ENCODE results near the gene SNRNP48.

Gene SNRNP48

DNA sequence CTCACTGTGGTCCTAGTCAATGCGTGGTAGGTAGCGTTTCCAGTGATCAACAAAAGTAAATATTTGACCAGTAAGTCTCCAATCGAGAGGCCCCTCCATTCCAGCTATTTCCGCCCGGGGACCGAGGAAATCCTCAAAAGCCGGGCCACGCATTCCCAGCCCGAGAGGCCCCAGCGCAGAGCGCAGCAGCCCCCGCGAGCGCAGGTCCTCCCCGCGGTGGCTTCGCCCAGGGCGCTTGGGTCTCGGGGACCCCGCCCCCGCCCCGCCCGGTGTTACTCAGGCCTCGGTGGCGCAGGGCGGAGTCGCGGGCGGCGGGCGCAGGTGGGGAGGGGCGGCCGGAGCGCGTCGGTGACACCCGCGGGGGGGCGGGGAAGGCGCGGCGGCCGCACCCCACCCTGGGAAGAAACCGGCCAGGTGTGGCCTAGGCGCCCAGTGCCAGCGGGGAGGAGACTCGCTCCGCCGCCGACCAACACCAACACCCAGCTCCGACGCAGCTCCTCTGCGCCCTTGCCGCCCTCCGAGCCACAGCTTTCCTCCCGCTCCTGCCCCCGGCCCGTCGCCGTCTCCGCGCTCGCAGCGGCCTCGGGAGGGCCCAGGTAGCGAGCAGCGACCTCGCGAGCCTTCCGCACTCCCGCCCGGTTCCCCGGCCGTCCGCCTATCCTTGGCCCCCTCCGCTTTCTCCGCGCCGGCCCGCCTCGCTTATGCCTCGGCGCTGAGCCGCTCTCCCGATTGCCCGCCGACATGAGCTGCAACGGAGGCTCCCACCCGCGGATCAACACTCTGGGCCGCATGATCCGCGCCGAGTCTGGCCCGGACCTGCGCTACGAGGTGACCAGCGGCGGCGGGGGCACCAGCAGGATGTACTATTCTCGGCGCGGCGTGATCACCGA is 48.6 kb upstream of the SNRNP48 start, which contains the start of gene DSP (continued):
- TF ChIP-seq, protein P1, sequence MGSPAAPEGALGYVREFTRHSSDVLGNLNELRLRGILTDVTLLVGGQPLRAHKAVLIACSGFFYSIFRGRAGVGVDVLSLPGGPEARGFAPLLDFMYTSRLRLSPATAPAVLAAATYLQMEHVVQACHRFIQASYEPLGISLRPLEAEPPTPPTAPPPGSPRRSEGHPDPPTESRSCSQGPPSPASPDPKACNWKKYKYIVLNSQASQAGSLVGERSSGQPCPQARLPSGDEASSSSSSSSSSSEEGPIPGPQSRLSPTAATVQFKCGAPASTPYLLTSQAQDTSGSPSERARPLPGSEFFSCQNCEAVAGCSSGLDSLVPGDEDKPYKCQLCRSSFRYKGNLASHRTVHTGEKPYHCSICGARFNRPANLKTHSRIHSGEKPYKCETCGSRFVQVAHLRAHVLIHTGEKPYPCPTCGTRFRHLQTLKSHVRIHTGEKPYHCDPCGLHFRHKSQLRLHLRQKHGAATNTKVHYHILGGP (tag by site-specific recombination; IDR thresholded peaks at IDR 0.05): peak; percentile 96
- TF ChIP-seq, protein P2, sequence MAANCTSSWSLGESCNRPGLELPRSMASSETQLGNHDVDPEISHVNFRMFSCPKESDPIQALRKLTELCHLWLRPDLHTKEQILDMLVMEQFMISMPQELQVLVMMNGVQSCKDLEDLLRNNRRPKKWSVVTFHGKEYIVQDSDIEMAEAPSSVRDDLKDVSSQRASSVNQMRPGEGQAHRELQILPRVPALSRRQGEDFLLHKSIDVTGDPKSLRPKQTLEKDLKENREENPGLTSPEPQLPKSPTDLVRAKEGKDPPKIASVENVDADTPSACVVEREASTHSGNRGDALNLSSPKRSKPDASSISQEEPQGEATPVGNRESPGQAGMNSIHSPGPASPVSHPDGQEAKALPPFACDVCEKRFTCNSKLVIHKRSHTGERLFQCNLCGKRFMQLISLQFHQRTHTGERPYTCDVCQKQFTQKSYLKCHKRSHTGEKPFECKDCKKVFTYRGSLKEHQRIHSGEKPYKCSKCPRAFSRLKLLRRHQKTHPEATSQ (tag by site-specific recombination; IDR thresholded peaks at IDR 0.05): peak; percentile 96
- 0 out of 2 replicates have a peak, but pooled peaks have one; percentile 62 for TF ChIP-seq ZNF561 (tag by site-specific recombination; IDR thresholded peaks at IDR 0.05; ENCODE audit: borderline replicate concordance)
- TF ChIP-seq ZNF433 (tag by site-specific recombination; IDR thresholded peaks at IDR 0.05; ENCODE audit: low read depth): no peak
- peak; percentile 88 for TF ChIP-seq ZNF2 (tag by site-specific recombination; IDR thresholded peaks at IDR 0.05)
- peak; percentile 35; the same call in 1 of the 2 replicates for TF ChIP-seq MYNN (tag by site-specific recombination; IDR thresholded peaks at IDR 0.05; ENCODE audit: borderline replicate concordance)
- peak; percentile 37 for TF ChIP-seq ZBTB48 (tag by site-specific recombination; IDR thresholded peaks at IDR 0.05)
- TF ChIP-seq ZBTB20 (tag by site-specific recombination; IDR thresholded peaks at IDR 0.05): peak; percentile 92
- TF ChIP-seq EGR2 (tag by site-specific recombination; IDR thresholded peaks at IDR 0.05; ENCODE audit: low read depth): peak; percentile 18
- TF ChIP-seq, protein P3, sequence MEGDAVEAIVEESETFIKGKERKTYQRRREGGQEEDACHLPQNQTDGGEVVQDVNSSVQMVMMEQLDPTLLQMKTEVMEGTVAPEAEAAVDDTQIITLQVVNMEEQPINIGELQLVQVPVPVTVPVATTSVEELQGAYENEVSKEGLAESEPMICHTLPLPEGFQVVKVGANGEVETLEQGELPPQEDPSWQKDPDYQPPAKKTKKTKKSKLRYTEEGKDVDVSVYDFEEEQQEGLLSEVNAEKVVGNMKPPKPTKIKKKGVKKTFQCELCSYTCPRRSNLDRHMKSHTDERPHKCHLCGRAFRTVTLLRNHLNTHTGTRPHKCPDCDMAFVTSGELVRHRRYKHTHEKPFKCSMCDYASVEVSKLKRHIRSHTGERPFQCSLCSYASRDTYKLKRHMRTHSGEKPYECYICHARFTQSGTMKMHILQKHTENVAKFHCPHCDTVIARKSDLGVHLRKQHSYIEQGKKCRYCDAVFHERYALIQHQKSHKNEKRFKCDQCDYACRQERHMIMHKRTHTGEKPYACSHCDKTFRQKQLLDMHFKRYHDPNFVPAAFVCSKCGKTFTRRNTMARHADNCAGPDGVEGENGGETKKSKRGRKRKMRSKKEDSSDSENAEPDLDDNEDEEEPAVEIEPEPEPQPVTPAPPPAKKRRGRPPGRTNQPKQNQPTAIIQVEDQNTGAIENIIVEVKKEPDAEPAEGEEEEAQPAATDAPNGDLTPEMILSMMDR (tag by site-specific recombination; IDR thresholded peaks at IDR 0.05): peak; percentile 77
- peak; percentile 97 for TF ChIP-seq ZBTB8A (tag by site-specific recombination; IDR thresholded peaks at IDR 0.05)
- peak; percentile 10; the same call in 1 of the 2 replicates for TF ChIP-seq ZNF133 (tag by site-specific recombination; IDR thresholded peaks at IDR 0.05)
- TF ChIP-seq HOXA7 (CRISPR knock-in tag; IDR thresholded peaks at IDR 0.05; ENCODE audit: borderline replicate concordance): no peak
- no peak for TF ChIP-seq SALL2 (tag by site-specific recombination; IDR thresholded peaks at IDR 0.05; ENCODE audit: borderline replicate concordance)
- peak; percentile 45; the same call in 1 of the 2 replicates for TF ChIP-seq ZXDB (tag by site-specific recombination; IDR thresholded peaks at IDR 0.05)
- peak; percentile 57; the same call in 1 of the 2 replicates for TF ChIP-seq ZNF792 (tag by site-specific recombination; IDR thresholded peaks at IDR 0.05)
- TF ChIP-seq, protein P4, sequence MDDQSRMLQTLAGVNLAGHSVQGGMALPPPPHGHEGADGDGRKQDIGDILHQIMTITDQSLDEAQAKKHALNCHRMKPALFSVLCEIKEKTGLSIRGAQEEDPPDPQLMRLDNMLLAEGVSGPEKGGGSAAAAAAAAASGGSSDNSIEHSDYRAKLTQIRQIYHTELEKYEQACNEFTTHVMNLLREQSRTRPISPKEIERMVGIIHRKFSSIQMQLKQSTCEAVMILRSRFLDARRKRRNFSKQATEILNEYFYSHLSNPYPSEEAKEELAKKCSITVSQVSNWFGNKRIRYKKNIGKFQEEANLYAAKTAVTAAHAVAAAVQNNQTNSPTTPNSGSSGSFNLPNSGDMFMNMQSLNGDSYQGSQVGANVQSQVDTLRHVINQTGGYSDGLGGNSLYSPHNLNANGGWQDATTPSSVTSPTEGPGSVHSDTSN (CRISPR knock-in tag; IDR thresholded peaks at IDR 0.05): peak; percentile 86
- no peak; the same call in none of the 2 replicates for TF ChIP-seq ZNF501 (tag by site-specific recombination; IDR thresholded peaks at IDR 0.05)
- TF ChIP-seq KLF7 (tag by site-specific recombination; IDR thresholded peaks at IDR 0.05; ENCODE audit: borderline replicate concordance): peak; percentile 82; the same call in 1 of the 2 replicates
- TF ChIP-seq GLIS2 (tag by site-specific recombination; IDR thresholded peaks at IDR 0.05): peak; percentile 89
- TF ChIP-seq ZEB2 (tag by site-specific recombination; IDR thresholded peaks at IDR 0.05): peak; percentile 87; the same call in 1 of the 2 replicates
- TF ChIP-seq ZFP69B (tag by site-specific recombination; IDR thresholded peaks at IDR 0.05): peak; percentile 74
- TF ChIP-seq KLF9 (tag by site-specific recombination; IDR thresholded peaks at IDR 0.05; ENCODE audit: low read depth): peak; percentile 71; the same call in 1 of the 2 replicates
- 0 out of 2 replicates have a peak, but pooled peaks have one; percentile 77 for TF ChIP-seq ZNF239 (tag by site-specific recombination; IDR thresholded peaks at IDR 0.05)
- TF ChIP-seq WT1 (tag by site-specific recombination; IDR thresholded peaks at IDR 0.05): no peak; the same call in 1 of the 2 replicates
- no peak for TF ChIP-seq ZNF16 (tag by site-specific recombination; IDR thresholded peaks at IDR 0.05; ENCODE audit: low read depth)
- TF ChIP-seq ZNF629 (tag by site-specific recombination; IDR thresholded peaks at IDR 0.05): peak; percentile 59; the same call in 1 of the 2 replicates
- 0 out of 2 replicates have a peak, but pooled peaks have one; percentile 1 for TF ChIP-seq HOXC10 (CRISPR knock-in tag; IDR thresholded peaks at IDR 0.05)
- peak; percentile 33; the same call in 1 of the 2 replicates for TF ChIP-seq GLIS1 (tag by site-specific recombination; IDR thresholded peaks at IDR 0.05)
- TF ChIP-seq, protein P5, sequence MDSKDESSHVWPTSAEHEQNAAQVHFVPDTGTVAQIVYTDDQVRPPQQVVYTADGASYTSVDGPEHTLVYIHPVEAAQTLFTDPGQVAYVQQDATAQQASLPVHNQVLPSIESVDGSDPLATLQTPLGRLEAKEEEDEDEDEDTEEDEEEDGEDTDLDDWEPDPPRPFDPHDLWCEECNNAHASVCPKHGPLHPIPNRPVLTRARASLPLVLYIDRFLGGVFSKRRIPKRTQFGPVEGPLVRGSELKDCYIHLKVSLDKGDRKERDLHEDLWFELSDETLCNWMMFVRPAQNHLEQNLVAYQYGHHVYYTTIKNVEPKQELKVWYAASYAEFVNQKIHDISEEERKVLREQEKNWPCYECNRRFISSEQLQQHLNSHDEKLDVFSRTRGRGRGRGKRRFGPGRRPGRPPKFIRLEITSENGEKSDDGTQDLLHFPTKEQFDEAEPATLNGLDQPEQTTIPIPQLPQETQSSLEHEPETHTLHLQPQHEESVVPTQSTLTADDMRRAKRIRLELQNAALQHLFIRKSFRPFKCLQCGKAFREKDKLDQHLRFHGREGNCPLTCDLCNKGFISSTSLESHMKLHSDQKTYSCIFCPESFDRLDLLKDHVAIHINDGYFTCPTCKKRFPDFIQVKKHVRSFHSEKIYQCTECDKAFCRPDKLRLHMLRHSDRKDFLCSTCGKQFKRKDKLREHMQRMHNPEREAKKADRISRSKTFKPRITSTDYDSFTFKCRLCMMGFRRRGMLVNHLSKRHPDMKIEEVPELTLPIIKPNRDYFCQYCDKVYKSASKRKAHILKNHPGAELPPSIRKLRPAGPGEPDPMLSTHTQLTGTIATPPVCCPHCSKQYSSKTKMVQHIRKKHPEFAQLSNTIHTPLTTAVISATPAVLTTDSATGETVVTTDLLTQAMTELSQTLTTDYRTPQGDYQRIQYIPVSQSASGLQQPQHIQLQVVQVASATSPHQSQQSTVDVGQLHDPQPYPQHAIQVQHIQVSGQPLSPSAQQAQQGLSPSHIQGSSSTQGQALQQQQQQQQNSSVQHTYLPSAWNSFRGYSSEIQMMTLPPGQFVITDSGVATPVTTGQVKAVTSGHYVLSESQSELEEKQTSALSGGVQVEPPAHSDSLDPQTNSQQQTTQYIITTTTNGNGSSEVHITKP (tag by site-specific recombination; IDR thresholded peaks at IDR 0.05): peak; percentile 85
- TF ChIP-seq ZNF660 (tag by site-specific recombination; IDR thresholded peaks at IDR 0.05): peak; percentile 23; the same call in 1 of the 2 replicates
